Right forelimb (tissue), 1 donor: ENCODE data around the gene PSMD5.

Experiments used
- DNase-seq: peaks from one replicate; pipeline ENCODE4 v3.0.0-alpha.2; 2018

Gene PSMD5

DNA sequence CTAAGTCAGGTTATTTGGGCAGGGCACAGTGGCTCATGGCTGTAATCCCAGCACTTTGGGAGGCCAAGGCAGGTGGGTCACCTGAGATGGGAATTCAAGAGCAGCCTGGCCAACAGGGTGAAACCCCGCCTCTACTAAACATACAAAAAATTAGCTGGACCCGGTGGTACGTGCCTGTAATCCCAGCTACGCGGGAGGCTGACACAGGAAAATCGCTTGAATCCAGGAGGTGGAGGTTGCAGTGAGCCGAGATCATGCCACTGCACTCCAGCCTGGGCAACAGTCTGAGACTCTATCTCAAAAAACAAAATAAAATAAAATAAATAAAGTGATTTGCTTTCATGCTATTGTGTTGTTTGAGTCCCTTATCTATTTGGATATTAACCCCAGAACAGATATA, 41.3 kb downstream of the PSMD5 start:
- DNase-seq = no peak

DNA sequence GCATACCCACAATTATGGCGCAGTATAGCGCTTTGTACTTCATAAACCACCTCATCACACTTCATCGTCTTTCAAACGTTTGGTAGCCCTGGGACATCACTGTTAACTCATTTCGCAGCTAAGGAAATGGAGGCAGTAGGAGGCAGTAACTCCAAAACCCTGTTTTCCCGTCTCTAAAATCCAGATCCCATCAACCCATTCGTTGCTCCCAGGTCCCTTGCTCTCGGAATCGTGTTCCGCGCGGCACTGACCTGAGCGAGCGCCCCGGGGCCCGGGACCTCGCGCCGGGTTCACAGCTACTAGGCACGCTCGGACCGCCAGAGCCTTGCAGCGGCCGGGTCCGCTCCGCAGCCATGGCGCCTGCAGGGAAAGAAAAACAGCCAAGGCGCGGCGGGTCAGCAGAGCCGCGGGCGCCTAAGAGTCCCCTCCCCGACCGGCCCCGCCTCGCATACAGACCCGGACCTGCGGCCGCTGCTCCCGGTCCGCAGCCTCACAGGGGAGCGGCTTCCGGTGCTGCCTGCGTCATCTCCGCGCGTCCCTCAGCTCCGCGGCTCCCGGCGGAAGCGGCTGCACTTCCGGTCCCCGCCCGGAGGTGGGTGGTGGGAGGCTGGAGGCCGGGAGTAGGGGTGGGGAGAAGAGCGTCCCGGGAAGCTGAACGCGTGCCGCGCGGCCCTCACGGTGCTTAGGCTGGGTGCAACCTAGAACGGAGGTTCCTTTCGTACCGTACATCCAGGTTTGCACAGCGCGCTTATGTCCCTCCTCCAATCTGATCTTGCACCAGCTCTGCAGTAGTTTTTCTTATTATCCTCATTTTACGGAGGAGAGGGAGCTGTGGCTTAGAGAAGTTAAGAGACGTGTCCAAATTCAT, 49.6 kb downstream of the PSMD5 start, which contains the start of gene FBXW2:
FBXW2 (minus strand) TSS at position 519 of the 868 bp plus-strand sequence. CDS start 5,158 bp downstream, outside the sequence.
- peak; percentile 95 for DNase-seq

DNA sequence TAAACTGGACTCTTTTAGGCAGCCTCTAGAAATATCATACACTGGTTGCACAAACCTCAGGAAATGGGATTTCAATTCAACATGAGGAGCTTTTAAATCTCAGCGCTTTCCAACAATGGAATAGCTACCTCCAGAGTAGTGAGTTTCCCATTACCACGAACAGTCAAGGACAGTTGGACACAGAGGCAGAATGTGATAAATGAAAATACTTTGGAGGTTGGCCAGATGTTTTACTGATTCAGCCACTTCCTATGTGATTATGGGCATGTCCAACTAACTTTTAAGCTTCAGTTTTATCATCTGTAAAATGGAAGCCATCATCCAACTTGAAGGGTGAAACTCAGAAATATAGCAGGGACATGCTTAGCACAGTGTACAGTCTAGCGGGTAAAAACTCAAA, 51.6 kb downstream of the PSMD5 start:
- no peak for DNase-seq

DNA sequence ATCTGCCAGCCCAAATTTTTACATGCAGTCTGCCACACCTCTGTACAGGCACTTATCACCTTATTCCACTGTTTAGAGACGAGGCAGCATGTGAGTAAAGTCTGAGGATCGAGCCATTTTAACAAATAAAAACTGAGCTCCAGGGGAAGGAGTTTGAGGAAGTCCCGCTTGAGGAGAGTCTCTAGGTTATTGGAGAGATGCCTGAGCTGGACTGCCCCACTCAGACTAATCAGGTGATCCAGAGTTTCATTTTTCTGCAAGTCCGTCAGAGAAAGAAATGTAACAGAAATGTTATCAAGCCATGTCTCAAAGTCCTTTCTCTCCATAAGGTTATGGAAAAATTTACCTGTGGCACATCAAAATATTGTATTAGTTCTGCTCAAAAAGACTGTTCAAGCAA, 54.8 kb downstream of the PSMD5 start:
- no peak for DNase-seq

DNA sequence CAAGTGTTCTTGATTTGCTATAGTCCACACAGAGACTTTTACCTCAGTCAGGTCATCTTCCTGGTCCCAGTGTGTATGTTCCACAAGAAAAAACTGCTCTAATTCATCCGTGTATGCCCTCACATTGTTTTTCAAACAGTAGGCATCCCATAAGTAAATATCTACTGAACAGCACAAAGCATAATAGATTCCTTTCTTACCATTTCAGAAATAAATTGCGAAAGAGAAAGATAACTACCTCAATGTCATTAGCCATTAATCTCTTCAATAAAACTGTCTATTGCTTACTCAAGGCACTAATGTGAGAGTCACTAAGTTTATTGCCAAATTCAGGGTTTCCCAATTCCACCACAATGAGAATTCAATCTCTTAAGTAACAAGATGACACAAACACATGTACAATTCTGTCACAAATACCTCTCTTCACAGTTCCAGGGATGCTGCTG, 59.1 kb downstream of the PSMD5 start:
- DNase-seq = no peak

DNA sequence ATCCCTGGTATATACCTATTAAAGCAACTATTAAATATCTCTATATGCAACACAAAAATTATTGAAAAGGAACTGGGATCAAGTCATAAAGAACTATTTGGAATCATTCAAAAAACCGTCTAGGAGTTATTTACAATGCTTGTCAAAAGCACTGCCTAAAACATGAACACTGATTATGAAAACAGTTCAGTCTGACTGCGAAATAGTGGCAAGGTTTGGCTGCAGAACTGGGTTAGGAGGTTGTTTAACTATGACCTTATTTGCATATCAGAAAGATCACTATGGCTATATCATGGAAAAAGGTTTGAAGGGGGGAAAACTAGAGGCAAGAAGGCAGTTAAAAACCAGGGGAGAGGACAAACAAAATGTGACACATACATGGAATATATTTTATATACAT, 61.5 kb downstream of the PSMD5 start:
- no peak for DNase-seq

DNA sequence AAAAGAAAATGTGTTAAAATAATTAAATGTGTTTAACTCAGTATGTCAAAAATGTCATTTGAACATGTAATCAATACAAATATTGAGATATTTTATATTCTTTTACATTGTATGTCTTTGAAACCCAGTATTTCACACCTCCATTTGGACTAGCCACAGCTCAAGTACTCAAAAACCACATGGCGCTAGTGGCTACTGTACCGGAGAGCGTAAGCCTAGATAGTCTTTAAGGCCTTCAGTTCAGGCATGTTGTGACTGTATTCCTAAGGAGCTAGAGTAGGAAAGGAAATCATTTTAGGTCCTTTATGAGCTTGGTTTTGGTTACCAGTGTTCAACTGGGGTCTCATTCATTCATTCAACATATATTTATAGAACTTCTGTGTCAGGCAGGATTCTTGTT, 62.4 kb downstream of the PSMD5 start:
- DNase-seq = no peak

DNA sequence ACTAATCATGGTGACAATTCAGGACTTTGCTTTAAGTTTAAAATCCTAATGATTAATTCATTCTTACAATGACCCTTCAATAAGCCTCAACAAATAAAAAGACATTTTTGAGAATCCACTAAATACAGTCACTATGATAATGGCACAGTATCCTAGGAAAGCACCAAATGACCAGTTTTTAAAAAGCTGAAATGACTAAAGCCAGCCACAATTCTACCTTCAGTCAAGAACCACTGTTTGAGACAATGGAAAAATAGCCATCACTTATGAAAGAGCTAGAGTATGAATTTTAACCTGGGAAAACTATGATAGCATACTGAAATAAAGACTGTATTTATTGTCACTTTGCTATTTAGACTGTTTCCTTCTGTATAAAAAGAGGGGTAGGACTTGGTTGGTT, 63.5 kb downstream of the PSMD5 start:
- no peak for DNase-seq

DNA sequence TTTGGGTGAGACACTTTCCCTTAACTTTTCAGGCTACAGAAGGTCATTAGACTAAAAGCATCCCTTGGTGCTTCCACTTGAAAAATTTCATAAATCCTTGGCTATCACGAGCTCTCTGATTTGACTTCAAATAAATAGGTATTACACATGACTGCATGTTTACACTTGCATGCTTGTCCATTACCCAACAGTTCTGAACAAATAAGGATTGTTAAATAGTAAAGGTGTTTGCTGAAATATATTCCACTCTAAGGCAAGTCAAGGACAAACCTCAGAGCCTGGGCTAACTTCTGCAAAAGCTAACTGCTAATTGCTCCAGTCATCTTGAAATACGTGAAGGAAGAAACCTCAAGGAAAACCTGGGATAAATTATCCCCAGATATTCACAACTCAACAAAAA, 64.0 kb downstream of the PSMD5 start:
- no peak for DNase-seq

DNA sequence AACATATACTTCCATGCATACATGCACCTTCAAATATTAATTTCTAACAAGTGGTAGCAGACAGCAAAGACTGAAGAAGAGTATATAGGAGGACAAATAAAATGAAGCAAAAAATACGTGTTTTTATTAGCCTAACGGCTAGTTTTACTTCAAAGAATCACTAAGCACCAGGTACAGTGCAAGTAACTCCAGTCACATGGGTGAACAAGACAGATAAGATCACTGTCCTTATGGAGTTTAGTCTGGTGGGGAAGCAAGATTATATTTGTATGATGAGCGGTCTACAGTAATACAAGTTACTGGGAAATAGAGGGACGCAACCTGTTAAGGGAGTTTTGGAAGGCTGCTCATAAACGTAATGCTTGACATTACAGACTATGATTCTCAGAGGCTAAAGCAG, 65.5 kb downstream of the PSMD5 start:
- no peak for DNase-seq

DNA sequence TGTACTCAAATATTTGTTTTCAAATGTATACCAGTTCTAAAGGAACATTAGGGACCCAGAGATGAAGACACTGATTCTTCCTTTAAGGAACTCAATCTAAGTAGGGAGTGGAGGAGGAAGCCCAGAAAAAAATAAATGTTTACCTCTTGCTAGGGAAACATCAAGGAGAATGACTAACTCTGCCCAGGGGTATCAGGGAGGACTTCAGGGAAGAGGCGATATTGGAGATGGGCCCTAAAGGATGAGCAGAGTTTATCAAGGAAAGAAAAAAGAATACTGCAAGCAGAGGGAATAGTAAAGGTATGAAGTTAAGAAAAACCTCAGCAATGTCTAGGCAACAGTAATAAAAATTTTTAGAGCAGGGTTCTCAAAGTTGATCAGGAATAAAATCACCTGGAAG, 65.9 kb downstream of the PSMD5 start:
- no peak for DNase-seq

DNA sequence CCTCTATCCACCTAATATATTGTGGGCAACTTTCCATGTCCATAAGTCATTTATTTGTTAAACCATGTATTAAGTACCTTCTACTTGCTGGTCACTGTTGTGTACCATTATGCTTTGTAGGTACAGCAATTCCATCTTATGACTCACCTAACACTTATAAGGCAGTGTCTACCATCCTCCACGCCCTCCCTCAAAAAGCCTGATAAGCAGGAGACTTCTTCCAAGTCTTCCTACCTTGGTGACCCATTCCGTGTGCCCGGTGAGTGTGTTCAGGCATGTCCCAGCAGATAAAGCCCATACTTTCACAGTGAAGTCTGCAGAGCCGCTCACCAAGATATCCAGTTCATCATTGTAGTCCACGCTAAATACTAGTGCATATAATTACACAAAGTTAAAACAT, 66.9 kb downstream of the PSMD5 start:
- no peak for DNase-seq

DNA sequence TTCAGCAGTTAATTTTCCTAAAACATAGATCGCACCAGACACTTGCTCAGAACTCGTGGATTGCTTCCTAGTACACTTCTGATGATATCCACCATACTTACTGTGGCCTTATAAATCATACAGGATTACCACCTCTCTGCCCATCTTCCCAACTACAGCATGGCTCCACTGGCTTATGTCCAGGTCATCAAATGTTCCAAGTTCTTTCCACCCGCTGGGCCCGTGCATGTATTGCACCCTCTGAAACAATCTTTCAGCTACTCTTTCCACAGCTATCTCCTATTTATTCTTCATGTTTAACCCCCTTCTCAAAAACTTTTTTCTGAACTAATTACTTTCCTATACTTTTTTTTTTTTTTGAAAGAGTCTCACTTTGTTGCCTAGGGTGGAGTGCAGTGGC, 68.0 kb downstream of the PSMD5 start:
- DNase-seq = no peak

DNA sequence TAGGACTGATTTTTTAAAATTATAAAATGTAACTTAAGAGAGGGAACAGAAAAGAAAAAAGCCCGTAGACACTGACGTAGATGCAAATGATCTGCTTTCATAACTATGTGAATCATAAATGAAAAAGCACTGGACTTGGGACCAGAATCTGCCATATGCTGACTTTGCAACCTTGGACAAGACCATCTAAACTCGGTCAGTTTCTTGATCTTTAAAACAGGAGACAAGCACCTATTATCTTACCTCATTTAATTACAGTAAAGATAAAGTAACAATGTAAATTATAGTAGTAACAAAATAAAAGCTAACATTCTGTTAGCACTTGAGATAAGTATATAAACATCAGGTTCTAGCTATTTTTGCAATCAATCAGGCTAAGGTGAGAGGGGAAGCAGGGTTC, 69.5 kb downstream of the PSMD5 start:
- no peak for DNase-seq

DNA sequence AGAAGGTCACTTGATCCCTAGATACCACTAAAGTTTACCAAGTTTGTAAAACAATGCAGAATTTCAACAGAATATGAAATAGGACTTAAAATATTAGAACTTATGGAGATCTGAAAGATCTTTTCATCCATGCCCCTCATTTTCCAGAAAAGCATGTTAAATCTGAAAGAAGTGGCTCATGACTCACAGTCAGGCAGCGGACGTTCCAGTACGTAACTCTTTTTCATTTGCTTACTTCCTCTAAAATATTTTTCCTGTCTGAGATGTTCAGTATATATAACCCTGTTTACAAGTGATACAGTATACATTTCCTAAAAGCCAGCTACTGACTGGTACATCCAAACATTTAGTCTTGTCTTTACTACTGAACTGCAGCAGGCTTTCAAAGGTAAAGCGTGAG, 71.8 kb downstream of the PSMD5 start:
- DNase-seq = no peak

DNA sequence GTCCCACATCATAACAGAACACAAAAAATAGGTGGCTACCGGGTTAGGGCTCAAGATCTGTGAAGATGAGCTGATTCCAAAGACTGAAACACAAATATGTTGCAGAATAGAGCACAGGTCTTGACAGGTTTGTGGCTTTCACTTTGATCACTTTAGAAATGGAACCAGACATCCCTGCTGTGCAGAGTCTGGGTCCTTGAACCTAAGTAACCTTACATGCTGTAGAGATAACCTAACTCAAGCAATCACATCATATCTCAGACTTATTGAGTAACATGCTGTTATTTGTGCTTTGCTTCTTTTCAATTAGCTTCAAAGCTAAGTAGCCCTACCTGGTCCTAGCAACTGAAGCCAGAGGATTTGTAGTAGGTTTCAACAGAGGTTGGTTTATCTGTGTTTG, 73.8 kb downstream of the PSMD5 start:
- no peak for DNase-seq

DNA sequence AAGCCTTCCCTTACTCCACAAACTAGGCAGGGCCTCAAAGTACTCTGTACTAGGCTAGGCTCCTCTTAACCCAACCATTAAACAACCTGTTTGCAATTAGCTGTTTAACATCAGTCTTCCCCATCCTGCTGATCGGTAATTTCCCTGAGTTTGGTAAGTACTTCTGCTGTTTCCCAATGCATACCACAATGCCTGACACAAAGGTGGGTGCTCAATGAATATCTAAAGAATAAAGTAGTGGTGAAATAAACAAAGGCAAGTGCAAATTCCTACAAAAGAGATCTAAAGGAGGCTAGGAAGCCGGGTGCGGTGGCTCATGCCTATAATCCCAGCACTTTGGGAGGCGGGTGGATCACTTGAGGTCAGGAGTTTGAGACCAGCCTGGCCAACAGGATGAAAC, 74.5 kb downstream of the PSMD5 start:
- DNase-seq = no peak

DNA sequence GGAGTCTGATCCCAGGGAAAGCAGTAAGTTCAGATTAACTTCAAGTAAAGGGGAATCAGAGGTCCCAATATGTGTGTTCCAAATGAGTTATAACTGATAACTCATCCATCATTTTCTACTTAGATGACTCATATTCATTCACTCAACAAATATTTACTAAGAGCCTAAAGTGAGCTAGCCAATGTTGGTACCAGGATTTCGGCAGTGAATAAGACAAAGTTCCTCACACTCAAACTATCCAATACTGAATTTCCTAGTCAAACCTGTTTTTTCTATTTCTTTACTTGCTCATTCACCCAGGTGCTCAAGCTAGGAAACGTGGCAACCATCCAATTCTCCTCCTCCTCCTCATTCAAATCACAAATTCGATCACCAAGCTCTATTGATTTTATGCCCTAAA, 75.3 kb downstream of the PSMD5 start:
- no peak for DNase-seq
